ENCODE measurements around the gene PLIN4. TPM values are rescaled to one million over a fixed set of nuclear protein-coding genes. Genes with fewer than 3 reads are reported as not detected.

Gene PLIN4
- total RNA-seq, 2 experiments from 2014 or later = 0.05 TPM; not detected in 1

GRCh38 chr19:4492337-4493103 is 25.8 kb downstream of the PLIN4 start:
- TF ChIP-seq, protein P1, sequence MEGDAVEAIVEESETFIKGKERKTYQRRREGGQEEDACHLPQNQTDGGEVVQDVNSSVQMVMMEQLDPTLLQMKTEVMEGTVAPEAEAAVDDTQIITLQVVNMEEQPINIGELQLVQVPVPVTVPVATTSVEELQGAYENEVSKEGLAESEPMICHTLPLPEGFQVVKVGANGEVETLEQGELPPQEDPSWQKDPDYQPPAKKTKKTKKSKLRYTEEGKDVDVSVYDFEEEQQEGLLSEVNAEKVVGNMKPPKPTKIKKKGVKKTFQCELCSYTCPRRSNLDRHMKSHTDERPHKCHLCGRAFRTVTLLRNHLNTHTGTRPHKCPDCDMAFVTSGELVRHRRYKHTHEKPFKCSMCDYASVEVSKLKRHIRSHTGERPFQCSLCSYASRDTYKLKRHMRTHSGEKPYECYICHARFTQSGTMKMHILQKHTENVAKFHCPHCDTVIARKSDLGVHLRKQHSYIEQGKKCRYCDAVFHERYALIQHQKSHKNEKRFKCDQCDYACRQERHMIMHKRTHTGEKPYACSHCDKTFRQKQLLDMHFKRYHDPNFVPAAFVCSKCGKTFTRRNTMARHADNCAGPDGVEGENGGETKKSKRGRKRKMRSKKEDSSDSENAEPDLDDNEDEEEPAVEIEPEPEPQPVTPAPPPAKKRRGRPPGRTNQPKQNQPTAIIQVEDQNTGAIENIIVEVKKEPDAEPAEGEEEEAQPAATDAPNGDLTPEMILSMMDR (IDR thresholded peaks at IDR 0.05) = no peak
- ATAC-seq (no peak), DNase-seq (no peak)
- Mint-ChIP-seq H3K4me3 (no peak overlapping the region), H3K4me1 (ENCODE audit: low read depth) (no peaks in the 10 kb centered on the region), H3K9me3 (no peaks in the 10 kb centered on the region), H3K27me3 (no peaks in the 10 kb centered on the region), H3K27ac (no peak overlapping the region), H3K36me3 (ENCODE audit: low read depth) (peaks cover 4% of the 10 kb centered on the region)
- POLR2A ChIA-PET = no interaction called here
- CTCF ChIA-PET = no interaction called here
- intact Hi-C loops (cut with micrococcal nuclease) = no loop called here

DNA sequence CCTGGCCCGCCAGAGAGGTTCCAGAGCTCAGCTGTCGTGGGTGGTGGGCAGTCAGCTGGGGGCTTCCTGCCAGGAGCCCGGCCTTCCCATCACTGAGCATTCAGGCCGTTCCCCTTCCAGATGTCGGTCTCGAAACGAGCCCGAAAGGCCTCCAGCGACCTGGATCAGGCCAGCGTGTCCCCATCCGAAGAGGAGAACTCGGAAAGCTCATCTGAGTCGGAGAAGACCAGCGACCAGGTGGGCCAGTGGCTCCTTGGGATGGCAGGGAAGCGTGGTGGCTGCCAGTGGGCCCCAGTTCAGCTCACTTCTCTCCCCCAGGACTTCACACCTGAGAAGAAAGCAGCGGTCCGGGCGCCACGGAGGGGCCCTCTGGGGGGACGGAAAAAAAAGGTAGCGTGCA is 26.8 kb downstream of the PLIN4 start:
- Mint-ChIP-seq H3K4me1 (ENCODE audit: low read depth) (no peaks in the 10 kb centered on the region), H3K9me3 (no peaks in the 10 kb centered on the region), H3K4me3 (no peak overlapping the region), H3K27me3 (no peaks in the 10 kb centered on the region), H3K36me3 (ENCODE audit: low read depth) (peaks cover 4% of the 10 kb centered on the region), H3K27ac (no peak overlapping the region)
- no peak for ATAC-seq
- intact Hi-C loops (cut with micrococcal nuclease) = no loop called here
- no peak for DNase-seq
- ChIA-PET POLR2A (no interaction called here), CTCF (no interaction called here)
- TF ChIP-seq, protein P1 (IDR thresholded peaks at IDR 0.05) = no peak

GRCh38 chr19:4488496-4488895 is 29.8 kb downstream of the PLIN4 start:
- H3K4me3 Mint-ChIP-seq = no peak overlapping the region
- intact Hi-C loops (cut with micrococcal nuclease) = no loop called here
- TF ChIP-seq, protein P1 (IDR thresholded peaks at IDR 0.05) = no peak
- H3K27me3 Mint-ChIP-seq = no peaks in the 10 kb centered on the region
- POLR2A ChIA-PET = no interaction called here
- ATAC-seq = no peak
- CTCF ChIA-PET = no interaction called here
- no peak overlapping the region for H3K27ac Mint-ChIP-seq
- no peaks in the 10 kb centered on the region for H3K9me3 Mint-ChIP-seq
- H3K4me1 Mint-ChIP-seq (ENCODE audit: low read depth) = no peaks in the 10 kb centered on the region
- no peak for DNase-seq
- peaks cover 10% of the 10 kb centered on the region for H3K36me3 Mint-ChIP-seq (ENCODE audit: low read depth)

DNA sequence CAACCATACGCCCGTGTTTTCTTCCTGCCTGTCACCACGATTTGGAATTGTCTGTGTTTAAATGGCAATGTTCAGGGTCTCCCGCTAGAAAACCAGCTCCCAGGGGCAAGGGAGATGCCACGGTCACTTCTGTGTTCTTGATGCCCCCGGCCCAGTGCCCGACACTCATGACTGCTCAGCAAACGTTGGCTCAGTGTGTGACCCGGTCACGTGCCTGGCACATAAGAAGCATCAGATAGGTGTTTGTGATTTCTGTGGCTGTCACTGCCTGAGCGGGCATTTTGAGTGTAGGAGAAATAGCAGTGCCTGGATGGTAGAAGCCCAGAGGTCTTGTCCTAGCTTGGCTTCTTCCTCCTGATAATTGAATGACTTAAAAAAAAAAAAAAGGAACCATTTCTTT is 30.7 kb downstream of the PLIN4 start:
- POLR2A ChIA-PET = no interaction called here
- DNase-seq = no peak
- Mint-ChIP-seq H3K27me3 (no peaks in the 10 kb centered on the region), H3K27ac (no peak overlapping the region), H3K4me3 (no peak overlapping the region), H3K9me3 (no peaks in the 10 kb centered on the region), H3K4me1 (ENCODE audit: low read depth) (no peaks in the 10 kb centered on the region), H3K36me3 (ENCODE audit: low read depth) (peaks cover 13% of the 10 kb centered on the region)
- ATAC-seq = no peak
- intact Hi-C loops (cut with micrococcal nuclease) = no loop called here
- TF ChIP-seq, protein P1 (IDR thresholded peaks at IDR 0.05) = no peak
- CTCF ChIA-PET = no interaction called here

DNA sequence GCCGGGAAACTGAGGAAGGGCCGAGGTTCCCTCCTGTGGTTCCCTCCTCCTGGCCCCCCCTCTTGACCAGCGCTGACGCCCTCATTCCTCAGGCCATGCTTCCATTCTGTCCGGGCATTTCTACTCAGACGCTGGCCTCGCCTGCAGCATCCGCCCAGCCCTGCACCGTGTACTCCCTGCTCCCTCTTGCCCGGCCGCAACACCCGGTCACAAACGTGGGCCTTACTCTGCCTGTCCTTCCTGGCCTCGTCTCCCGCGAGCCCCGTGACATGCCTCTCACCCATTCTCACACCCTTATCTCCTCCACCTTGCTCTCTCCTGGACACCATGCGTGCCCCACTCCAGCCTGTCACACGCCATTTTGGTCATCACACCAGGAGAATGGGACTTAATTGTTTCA is 34.9 kb downstream of the PLIN4 start:
- Mint-ChIP-seq H3K9me3 (no peaks in the 10 kb centered on the region), H3K27ac (no peak overlapping the region), H3K27me3 (no peaks in the 10 kb centered on the region), H3K4me3 (no peak overlapping the region), H3K4me1 (ENCODE audit: low read depth) (no peaks in the 10 kb centered on the region), H3K36me3 (ENCODE audit: low read depth) (peaks cover 8% of the 10 kb centered on the region)
- POLR2A ChIA-PET = no interaction called here
- CTCF ChIA-PET = no interaction called here
- intact Hi-C loops (cut with micrococcal nuclease) = no loop called here
- TF ChIP-seq, protein P1 (IDR thresholded peaks at IDR 0.05) = no peak
- ATAC-seq = no peak
- no peak for DNase-seq
